Peyer's patch (tissue), 4 donors: ENCODE measurements around the gene OMA1.

Experiments used
- POLR2A ChIP-seq, 2 donors: fragments of 450-650 bp; IDR thresholded peaks; one replicate each; pipeline ENCODE4 v1.5.1; 2017; ENCODE audit warnings: antibody characterized with exemption in 2 of 2, mild to moderate bottlenecking in 2 of 2, moderate library complexity in 2 of 2
- TF ChIP-seq, protein P1 (sequence below), 6 experiments: fragments of 450-650 bp in 4 of 6; fragments of 200-600 bp in 2 of 6; sonication (generic) in 1 of 6; IDR thresholded peaks; one replicate each; pipeline ENCODE4 v1.5.1; 2017 to 2019; ENCODE audit warnings: antibody characterized with exemption in 6 of 6, mild to moderate bottlenecking in 3 of 6, moderate library complexity in 1 of 6

DNA sequence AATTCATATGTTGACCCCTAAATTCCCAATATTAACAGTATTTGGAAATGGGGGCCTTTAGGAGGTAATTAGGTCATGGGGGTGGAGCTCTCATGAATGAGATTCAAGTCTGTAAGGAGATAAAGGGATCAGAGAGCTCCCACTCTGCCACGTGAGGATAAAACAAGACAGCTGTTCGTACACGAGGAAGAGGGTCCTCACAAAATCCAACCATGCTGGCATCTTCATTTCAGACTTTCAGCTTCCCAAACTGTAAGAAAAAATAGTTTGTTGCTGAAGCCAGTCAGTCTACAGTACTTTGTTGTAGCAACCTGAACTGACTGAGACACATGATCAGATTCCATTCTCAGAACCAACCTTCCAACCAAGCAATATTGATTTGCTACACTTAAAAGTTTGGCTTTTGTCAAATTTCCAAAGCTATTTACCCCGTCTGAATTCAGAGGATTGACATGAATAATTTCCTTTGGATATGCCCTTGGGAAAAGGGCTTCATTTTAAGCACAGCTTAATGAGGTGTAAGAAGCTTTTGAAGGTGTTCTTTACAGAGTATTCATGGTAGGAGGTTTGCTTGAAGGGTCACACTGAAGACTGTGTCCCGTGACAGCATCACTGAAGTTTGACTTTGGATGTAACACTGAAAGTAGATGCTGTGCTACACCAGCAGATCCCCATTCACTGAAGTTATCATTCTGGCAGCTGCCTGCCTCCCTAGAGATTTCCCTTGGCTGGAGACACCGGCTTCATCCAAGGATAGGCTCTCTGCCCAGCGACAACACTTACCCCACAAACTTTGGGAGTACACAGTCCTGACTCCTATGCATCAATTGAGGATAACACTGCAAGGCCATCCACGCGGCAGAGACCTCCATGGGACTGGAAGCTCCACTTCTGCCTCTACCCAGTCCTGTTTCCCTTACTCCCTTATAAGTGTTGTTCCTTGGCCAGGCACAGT lies 4.9 kb upstream of the OMA1 start:
- no peak for TF ChIP-seq POLR2A (IDR thresholded peaks at IDR 0.05)
- TF ChIP-seq, protein P1, sequence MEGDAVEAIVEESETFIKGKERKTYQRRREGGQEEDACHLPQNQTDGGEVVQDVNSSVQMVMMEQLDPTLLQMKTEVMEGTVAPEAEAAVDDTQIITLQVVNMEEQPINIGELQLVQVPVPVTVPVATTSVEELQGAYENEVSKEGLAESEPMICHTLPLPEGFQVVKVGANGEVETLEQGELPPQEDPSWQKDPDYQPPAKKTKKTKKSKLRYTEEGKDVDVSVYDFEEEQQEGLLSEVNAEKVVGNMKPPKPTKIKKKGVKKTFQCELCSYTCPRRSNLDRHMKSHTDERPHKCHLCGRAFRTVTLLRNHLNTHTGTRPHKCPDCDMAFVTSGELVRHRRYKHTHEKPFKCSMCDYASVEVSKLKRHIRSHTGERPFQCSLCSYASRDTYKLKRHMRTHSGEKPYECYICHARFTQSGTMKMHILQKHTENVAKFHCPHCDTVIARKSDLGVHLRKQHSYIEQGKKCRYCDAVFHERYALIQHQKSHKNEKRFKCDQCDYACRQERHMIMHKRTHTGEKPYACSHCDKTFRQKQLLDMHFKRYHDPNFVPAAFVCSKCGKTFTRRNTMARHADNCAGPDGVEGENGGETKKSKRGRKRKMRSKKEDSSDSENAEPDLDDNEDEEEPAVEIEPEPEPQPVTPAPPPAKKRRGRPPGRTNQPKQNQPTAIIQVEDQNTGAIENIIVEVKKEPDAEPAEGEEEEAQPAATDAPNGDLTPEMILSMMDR (IDR thresholded peaks at IDR 0.05) = no peak
